AG09309 (cell line): Measurements from ENCODE around the gene MMP1.

Source experiments
- DNase-seq: peaks from one replicate; pipeline ENCODE4 v3.0.0-alpha.2; 2010; ENCODE audit warnings: low read depth
- H3K4me3 ChIP-seq: 2 replicates; pipeline ENCODE4 v1.5.1; 2011; ENCODE audit warnings: mild to moderate bottlenecking, low read depth, low read length, moderate library complexity; ENCODE audit not compliant: control insufficient read depth
- CTCF ChIP-seq: IDR thresholded peaks from 2 replicates; pipeline ENCODE4 v1.5.1; 2011; ENCODE audit warnings: mild to moderate bottlenecking, low read depth, low read length, inconsistent platforms; ENCODE audit not compliant: insufficient read depth, control insufficient read depth; ENCODE audit errors: missing control alignments

MMP1 gene

GRCh38 chr11:102799681-102800340 is 1.9 kb upstream of the MMP1 start:
- H3K4me3 ChIP-seq = no peak overlapping the region
- TF ChIP-seq CTCF = no peak
- DNase-seq = no peak

GRCh38 chr11:102794382-102794781 is 3.6 kb downstream of the MMP1 start:
- no peak for DNase-seq
- no peak overlapping the region for H3K4me3 ChIP-seq
- peak; percentile 43 for TF ChIP-seq CTCF

- H3K4me3 ChIP-seq = no peak overlapping the region
- TF ChIP-seq CTCF = no peak
- no peak for DNase-seq
Observed at GRCh38 chr11:102793677-102794290, 4.2 kb downstream of the MMP1 start.

- TF ChIP-seq CTCF = no peak
- no peak for DNase-seq
Observed at GRCh38 chr11:102792604-102793003, 5.4 kb downstream of the MMP1 start.

GRCh38 chr11:102791271-102792036 is 6.5 kb downstream of the MMP1 start:
- no peak for TF ChIP-seq CTCF
- DNase-seq = no peak
- H3K4me3 ChIP-seq = no peak overlapping the region

More at GRCh38 chr11:102792604-102793003, 5.4 kb downstream of the MMP1 start:
- H3K4me3 ChIP-seq = no peak overlapping the region

GRCh38 chr11:102788334-102788995 is 9.5 kb downstream of the MMP1 start:
- DNase-seq = no peak

More at GRCh38 chr11:102788334-102788995, 9.5 kb downstream of the MMP1 start:
- no peak for TF ChIP-seq CTCF
- H3K4me3 ChIP-seq = no peak overlapping the region
